ENCODE results near the gene GSK3A.

- no peak for TF ChIP-seq POLR2A (IDR thresholded peaks at IDR 0.05)
- TF ChIP-seq, protein P1, sequence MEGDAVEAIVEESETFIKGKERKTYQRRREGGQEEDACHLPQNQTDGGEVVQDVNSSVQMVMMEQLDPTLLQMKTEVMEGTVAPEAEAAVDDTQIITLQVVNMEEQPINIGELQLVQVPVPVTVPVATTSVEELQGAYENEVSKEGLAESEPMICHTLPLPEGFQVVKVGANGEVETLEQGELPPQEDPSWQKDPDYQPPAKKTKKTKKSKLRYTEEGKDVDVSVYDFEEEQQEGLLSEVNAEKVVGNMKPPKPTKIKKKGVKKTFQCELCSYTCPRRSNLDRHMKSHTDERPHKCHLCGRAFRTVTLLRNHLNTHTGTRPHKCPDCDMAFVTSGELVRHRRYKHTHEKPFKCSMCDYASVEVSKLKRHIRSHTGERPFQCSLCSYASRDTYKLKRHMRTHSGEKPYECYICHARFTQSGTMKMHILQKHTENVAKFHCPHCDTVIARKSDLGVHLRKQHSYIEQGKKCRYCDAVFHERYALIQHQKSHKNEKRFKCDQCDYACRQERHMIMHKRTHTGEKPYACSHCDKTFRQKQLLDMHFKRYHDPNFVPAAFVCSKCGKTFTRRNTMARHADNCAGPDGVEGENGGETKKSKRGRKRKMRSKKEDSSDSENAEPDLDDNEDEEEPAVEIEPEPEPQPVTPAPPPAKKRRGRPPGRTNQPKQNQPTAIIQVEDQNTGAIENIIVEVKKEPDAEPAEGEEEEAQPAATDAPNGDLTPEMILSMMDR (IDR thresholded peaks at IDR 0.05), result no peak
Measured at GRCh38 chr19:42275517-42275916, 33.1 kb upstream of the GSK3A start.

Measured in Peyer's patch (tissue), 4 donors.